ENCODE measurements around the gene FAM72A.
"Not testable (repeated sequence)": the region's sequence is repeated elsewhere in the genome, so short reads cannot be mapped to it uniquely, and the experiment has no call there.

Gene FAM72A

DNA sequence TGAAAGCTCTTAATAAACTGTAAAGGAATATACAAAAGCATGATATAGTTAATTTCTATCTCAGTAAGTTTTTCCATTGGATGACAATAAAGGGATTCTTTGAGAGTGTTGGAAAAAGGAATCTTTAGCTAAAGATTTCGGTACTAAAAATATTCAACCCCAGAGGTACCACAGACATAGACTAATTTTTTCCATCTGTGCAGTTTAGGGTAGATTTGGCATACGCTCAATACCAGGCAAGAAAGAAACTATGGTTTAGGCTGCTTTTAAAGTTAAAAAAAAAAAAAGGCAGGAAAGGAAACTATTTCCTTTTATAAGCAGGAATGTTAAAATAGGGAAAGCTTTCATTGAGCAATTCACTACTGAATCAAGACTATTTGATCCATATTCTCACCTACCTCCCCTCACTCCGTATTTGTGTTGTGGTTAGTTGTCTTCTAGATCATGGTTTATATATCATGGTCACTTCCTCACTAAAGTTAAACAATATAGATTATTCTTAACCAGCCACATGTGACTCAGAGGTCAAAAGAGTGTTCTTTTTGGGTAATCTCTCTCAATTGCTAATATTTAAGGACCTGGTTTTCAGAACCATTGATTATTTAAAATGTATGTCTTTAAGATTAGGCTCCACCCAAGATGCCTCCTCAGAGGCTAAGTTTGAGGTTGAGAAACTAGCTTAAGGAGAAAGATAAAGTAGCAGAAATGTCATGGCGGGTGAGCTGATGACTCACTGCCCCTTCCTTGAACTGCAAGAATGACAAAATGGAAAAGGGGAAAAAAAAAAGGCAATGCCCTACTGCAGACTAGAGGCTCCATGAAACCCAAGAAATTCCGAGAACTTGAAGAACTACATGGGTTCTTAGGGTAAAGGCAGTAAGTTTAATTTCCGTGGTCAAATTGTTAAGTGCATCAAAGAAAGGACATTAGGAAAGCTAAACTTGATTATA, 20.0 kb downstream of the FAM72A start:
- H3K27me3 ChIP-seq (ENCODE audit: control insufficient read depth, low read length); H3K27ac ChIP-seq (ENCODE audit: low read depth, low read length); H3F3A ChIP-seq (ENCODE audit: control insufficient read depth, insufficient read depth); H3K36me3 ChIP-seq (ENCODE audit: control insufficient read depth, low read length); H4K20me1 ChIP-seq (ENCODE audit: control insufficient read depth, insufficient read depth, low read depth, low read length); H3K79me2 ChIP-seq (ENCODE audit: control insufficient read depth, low read length); H3K9me2 ChIP-seq (replicated peaks; ENCODE audit: control insufficient read depth, low read length); H3K4me1 ChIP-seq (ENCODE audit: control insufficient read depth, low read length); H3K9me3 ChIP-seq (ENCODE audit: control insufficient read depth, insufficient read depth, low read length); H3K4me2 ChIP-seq (ENCODE audit: low read length); H3K4me3 ChIP-seq (ENCODE audit: low read length): not testable (repeated sequence)

DNA sequence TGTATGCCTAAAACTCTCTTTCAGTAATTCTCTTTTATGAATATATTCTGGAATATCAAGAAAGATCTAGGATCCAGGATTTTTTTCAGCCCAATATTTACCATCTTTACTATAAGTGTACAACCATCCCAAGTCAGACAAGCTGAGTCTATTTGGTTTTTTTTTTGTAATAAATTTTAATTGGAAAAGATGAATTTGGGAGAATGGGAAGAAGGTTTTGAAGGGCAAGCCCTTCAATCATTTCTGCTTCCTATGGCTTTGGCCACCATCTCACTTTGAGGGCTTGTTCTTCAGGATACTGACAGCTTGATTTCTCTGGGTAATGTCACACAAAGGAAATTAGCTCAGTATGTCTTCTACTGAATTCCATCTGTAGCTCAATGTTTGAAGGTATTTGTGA, 23.0 kb downstream of the FAM72A start:
- H3K4me1 ChIP-seq (ENCODE audit: control insufficient read depth, low read length); H3K9me2 ChIP-seq (replicated peaks; ENCODE audit: control insufficient read depth, low read length); H3K4me3 ChIP-seq (ENCODE audit: low read length); H3K27me3 ChIP-seq (ENCODE audit: control insufficient read depth, low read length); H3F3A ChIP-seq (ENCODE audit: control insufficient read depth, insufficient read depth); H3K9me3 ChIP-seq (ENCODE audit: control insufficient read depth, insufficient read depth, low read length); H3K27ac ChIP-seq (ENCODE audit: low read depth, low read length); H3K4me2 ChIP-seq (ENCODE audit: low read length); H3K79me2 ChIP-seq (ENCODE audit: control insufficient read depth, low read length); H3K36me3 ChIP-seq (ENCODE audit: control insufficient read depth, low read length); H4K20me1 ChIP-seq (ENCODE audit: control insufficient read depth, insufficient read depth, low read depth, low read length): not testable (repeated sequence)

DNA sequence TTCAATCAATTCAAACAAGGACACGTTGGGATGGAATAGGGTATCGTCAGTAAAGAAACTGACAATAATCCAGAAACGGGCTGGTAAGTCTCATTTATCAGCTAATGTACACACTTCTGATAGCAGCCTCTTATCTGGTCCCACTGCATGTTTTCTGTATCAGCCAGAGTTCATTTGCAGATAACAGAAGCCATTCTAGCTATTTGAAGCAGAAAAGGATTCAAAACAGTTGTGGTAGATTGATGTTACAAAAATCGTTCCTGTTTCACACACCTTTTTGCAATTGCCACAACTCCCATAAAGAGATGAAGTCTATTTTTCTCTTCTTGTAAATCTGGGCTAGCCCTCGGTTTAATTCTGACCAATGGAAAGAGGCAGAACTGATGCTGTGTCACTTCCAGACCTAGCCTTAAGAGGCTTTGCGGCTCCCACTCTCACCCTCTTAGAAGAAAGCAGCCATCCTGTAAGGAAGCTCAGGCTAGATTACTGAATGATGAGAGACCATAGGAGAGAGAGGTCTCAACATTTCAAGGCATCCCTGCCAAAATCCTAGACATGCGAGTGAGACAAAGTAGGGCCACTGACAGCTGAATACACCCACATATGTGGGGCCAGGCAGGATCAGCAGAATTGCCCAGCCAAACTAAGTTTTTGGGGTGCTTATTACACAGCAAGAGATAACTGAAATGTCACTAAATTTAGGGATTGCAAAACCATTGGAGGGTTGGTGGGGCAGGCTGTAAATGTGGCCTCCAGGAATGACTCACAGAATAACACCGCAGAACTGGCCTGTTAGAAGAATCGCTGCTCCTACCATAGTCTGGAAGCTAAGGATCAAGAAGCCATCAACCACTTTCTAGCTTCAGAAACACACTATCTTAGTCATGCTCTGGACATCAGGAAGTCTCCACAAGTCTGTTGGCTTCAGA, 24.3 kb downstream of the FAM72A start:
- H3K4me3 ChIP-seq (ENCODE audit: low read length); H3K36me3 ChIP-seq (ENCODE audit: control insufficient read depth, low read length); H3K27me3 ChIP-seq (ENCODE audit: control insufficient read depth, low read length); H3F3A ChIP-seq (ENCODE audit: control insufficient read depth, insufficient read depth); H3K4me2 ChIP-seq (ENCODE audit: low read length); H3K9me3 ChIP-seq (ENCODE audit: control insufficient read depth, insufficient read depth, low read length); H3K4me1 ChIP-seq (ENCODE audit: control insufficient read depth, low read length); H3K9me2 ChIP-seq (replicated peaks; ENCODE audit: control insufficient read depth, low read length); H4K20me1 ChIP-seq (ENCODE audit: control insufficient read depth, insufficient read depth, low read depth, low read length); H3K27ac ChIP-seq (ENCODE audit: low read depth, low read length); H3K79me2 ChIP-seq (ENCODE audit: control insufficient read depth, low read length): not testable (repeated sequence)

DNA sequence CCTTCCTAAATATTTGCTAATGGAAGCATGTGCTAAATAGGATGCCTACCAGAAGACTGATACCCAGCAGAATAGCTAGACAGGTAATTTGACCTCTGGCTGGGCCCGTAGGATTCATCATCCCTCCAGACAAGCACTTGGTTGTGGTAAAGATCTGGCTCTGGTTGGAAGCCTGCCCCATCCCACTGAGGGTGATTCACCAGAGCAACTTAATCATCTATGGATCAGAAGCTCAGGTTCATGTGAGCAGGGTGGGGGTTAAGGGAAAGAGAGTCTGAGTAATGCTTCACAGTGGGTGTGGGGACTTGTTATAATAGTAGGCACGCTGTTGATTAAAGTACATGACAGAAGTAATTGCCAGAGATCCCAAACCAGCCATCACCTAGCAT, 26.5 kb downstream of the FAM72A start:
- H3K9me3 ChIP-seq (ENCODE audit: control insufficient read depth, insufficient read depth, low read length); H3K4me2 ChIP-seq (ENCODE audit: low read length); H3K79me2 ChIP-seq (ENCODE audit: control insufficient read depth, low read length); H3K9me2 ChIP-seq (replicated peaks; ENCODE audit: control insufficient read depth, low read length); H3K4me3 ChIP-seq (ENCODE audit: low read length); H4K20me1 ChIP-seq (ENCODE audit: control insufficient read depth, insufficient read depth, low read depth, low read length); H3K27ac ChIP-seq (ENCODE audit: low read depth, low read length); H3K36me3 ChIP-seq (ENCODE audit: control insufficient read depth, low read length); H3F3A ChIP-seq (ENCODE audit: control insufficient read depth, insufficient read depth); H3K27me3 ChIP-seq (ENCODE audit: control insufficient read depth, low read length); H3K4me1 ChIP-seq (ENCODE audit: control insufficient read depth, low read length): not testable (repeated sequence)

DNA sequence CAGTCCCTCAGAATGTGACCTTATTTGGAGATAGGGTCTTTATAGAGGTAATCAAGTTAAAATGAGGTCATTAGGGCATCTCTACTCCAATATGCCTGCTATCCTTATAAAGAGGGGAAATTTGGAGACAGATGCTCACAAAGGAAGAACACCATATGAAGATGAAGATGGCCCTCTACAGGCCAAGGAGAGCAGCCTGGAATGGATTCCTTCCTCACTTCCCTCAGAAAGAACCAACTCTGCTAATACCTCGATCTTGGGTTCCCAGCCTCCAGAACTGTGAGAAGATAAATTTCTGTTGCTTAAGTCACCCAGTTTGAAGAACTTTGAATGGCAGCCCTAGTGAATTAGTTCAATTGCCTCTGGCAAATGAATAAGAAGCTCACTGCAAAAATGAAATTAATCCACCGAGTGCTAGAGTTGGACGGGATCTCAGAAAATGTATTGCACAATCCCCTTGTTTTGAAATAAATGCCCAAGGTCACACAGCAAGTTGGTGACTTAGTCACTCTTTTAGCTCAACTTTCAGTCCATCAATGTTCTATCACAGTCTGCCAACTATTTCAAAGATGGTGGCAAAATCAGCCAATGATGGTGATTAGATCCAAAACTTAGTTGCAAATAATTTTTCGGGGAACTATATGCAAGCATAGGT, 27.1 kb downstream of the FAM72A start:
- H3K27me3 ChIP-seq (ENCODE audit: control insufficient read depth, low read length); H3K79me2 ChIP-seq (ENCODE audit: control insufficient read depth, low read length); H3K9me2 ChIP-seq (replicated peaks; ENCODE audit: control insufficient read depth, low read length); H3K36me3 ChIP-seq (ENCODE audit: control insufficient read depth, low read length); H3K9me3 ChIP-seq (ENCODE audit: control insufficient read depth, insufficient read depth, low read length); H3K27ac ChIP-seq (ENCODE audit: low read depth, low read length); H3K4me2 ChIP-seq (ENCODE audit: low read length); H3K4me3 ChIP-seq (ENCODE audit: low read length); H3K4me1 ChIP-seq (ENCODE audit: control insufficient read depth, low read length); H3F3A ChIP-seq (ENCODE audit: control insufficient read depth, insufficient read depth); H4K20me1 ChIP-seq (ENCODE audit: control insufficient read depth, insufficient read depth, low read depth, low read length): not testable (repeated sequence)

DNA sequence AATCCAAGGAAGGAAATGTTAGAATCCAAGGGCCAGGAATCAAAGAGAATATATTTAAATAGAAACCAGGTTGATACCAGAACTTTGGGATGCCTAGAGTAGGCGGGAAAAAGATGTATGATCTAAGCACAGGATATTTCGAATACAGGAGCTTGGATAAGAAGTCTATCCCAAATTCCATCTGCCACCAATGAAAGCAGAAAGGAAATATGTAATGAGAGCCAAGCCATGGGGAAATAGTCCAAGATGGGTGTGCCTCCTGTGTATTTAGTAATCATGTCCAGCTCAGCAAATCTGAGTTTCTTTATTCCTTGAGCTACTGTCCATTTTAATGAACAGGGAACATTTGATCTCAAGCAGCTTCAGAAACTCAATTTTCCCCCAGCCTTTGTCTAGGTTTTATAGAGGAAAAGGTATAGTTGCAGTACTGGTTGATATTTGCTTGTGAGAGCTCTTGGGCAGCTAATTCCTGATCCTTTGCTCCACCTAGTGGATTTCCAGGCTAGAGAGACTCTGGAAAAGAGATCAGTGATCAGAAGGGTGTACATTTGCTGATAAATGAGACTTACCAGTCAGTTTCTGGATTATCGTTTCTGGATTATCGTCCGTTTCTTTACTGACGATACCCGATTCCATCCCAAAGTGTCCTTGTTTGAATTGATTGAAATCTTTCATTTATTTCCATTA, 28.3 kb downstream of the FAM72A start:
- not testable (repeated sequence) for H3K79me2 ChIP-seq (ENCODE audit: control insufficient read depth, low read length); H3F3A ChIP-seq (ENCODE audit: control insufficient read depth, insufficient read depth); H3K9me3 ChIP-seq (ENCODE audit: control insufficient read depth, insufficient read depth, low read length); H4K20me1 ChIP-seq (ENCODE audit: control insufficient read depth, insufficient read depth, low read depth, low read length); H3K9me2 ChIP-seq (replicated peaks; ENCODE audit: control insufficient read depth, low read length); H3K4me1 ChIP-seq (ENCODE audit: control insufficient read depth, low read length); H3K4me2 ChIP-seq (ENCODE audit: low read length); H3K27ac ChIP-seq (ENCODE audit: low read depth, low read length); H3K4me3 ChIP-seq (ENCODE audit: low read length); H3K36me3 ChIP-seq (ENCODE audit: control insufficient read depth, low read length); H3K27me3 ChIP-seq (ENCODE audit: control insufficient read depth, low read length)

DNA sequence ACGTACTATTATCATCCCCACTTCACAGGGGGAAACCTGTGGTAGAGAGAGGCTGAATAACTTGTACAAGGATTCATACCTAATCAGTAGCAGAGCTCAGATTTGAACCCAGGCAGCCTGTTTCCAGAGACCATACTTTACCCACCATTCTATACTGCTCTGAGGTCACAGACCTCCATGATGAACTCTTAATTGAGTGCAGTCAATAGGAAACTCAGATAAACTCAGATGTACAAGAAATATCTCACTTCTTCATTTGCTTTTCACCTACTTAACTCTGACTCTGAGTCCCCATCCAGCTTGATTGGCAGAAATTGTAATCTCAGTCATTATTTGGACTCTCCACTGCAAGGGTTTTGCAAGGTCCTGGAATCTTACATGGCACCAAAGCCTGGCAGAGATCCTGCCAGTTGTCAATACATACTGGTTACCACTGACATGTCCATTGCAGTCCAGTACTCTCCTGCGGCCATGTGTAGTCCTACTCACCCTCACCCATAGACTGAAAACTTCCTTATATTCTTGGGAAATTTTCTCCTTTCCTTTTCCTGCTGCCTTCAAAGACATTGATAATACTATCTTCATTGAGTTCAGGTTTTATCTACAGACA, 29.4 kb downstream of the FAM72A start:
- not testable (repeated sequence) for H3F3A ChIP-seq (ENCODE audit: control insufficient read depth, insufficient read depth); H4K20me1 ChIP-seq (ENCODE audit: control insufficient read depth, insufficient read depth, low read depth, low read length); H3K4me3 ChIP-seq (ENCODE audit: low read length)

More for the DNA sequence above, 29.4 kb downstream of the FAM72A start:
- not testable (repeated sequence) for H3K9me2 ChIP-seq (replicated peaks; ENCODE audit: control insufficient read depth, low read length); H3K36me3 ChIP-seq (ENCODE audit: control insufficient read depth, low read length); H3K4me1 ChIP-seq (ENCODE audit: control insufficient read depth, low read length); H3K79me2 ChIP-seq (ENCODE audit: control insufficient read depth, low read length); H3K9me3 ChIP-seq (ENCODE audit: control insufficient read depth, insufficient read depth, low read length); H3K4me2 ChIP-seq (ENCODE audit: low read length); H3K27me3 ChIP-seq (ENCODE audit: control insufficient read depth, low read length); H3K27ac ChIP-seq (ENCODE audit: low read depth, low read length)

All from DOHH2 (cell line).